Right lobe of liver (tissue), 6 donors: ENCODE data around the gene MYL9. TPM values are rescaled to one million over a fixed set of nuclear protein-coding genes. Genes with fewer than 3 reads are reported as not detected.

ENCODE experiments used
- ATAC-seq, 4 donors: fragments of 200-7000 bp; cut with Tn5 transposase; one replicate each; pipeline ENCODE4 v1.9.1; 2020; ENCODE audit warnings: mild to moderate bottlenecking in 4 of 4, moderate library complexity in 4 of 4
- DNase-seq, 3 donors: peaks; one replicate each; pipeline ENCODE4 v3.0.0-alpha.2; 2020
- H3K27ac ChIP-seq, 3 donors: fragments of 200-600 bp; one replicate each; pipeline ENCODE4 v1.8.0; 2022
- H3K27me3 ChIP-seq, 2 donors: fragments of 200-600 bp; one replicate each; pipeline ENCODE4 v1.8.0; 2022
- H3K36me3 ChIP-seq, 4 donors: fragments of 200-600 bp; sonication (generic) in 1 of 4; one replicate each; pipeline versions ENCODE4 v1.5.1 to v1.8.0; 2017 to 2022; ENCODE audit warnings: control low read depth in 1 of 4
- H3K4me1 ChIP-seq, 4 donors: fragments of 200-600 bp; sonication (generic) in 1 of 4; one replicate each; pipeline versions ENCODE4 v1.5.1 to v1.8.0; 2017 to 2022; ENCODE audit warnings: control low read depth in 1 of 4
- H3K4me3 ChIP-seq, 3 donors: fragments of 200-600 bp; one replicate each; pipeline ENCODE4 v1.8.0; 2022
- H3K9me3 ChIP-seq, 4 donors: fragments of 200-600 bp; sonication (generic) in 1 of 4; one replicate each; pipeline versions ENCODE4 v1.5.1 to v1.8.0; 2017 to 2022; ENCODE audit warnings: control low read depth in 1 of 4
- CTCF ChIP-seq, 4 donors: fragments of 200-600 bp in 3 of 4; fragments of 450-650 bp in 1 of 4; IDR thresholded peaks; one replicate each; pipeline versions ENCODE4 v1.5.1 to v1.8.0; 2016 to 2022; ENCODE audit warnings: antibody characterized with exemption in 4 of 4, mild to moderate bottlenecking in 2 of 4
- POLR2A ChIP-seq: fragments of 450-650 bp; IDR thresholded peaks from one replicate; pipeline ENCODE4 v1.6.1; 2017; ENCODE audit warnings: antibody characterized with exemption, mild to moderate bottlenecking
- WGBS: methylation state at CpG from one replicate; pipeline ENCODE4 v1.1.6; 2018; ENCODE audit warnings: low coverage, low lambda C conversion rate; ENCODE audit not compliant: insufficient coverage; ENCODE audit errors: missing lambda C conversion rate; 5-methylcytosine and 5-hydroxymethylcytosine counted together
- intact Hi-C, 2 donors: fragments of 100-400 bp; cut with DNase I; formaldehyde crosslinking; loops; one replicate each; pipeline versions ENCODE4 v1.11.2 to v1.14.1; 2022
- total RNA-seq, 6 experiments: library from RNA; depleted of rRNA in 2 of 6; stranded (reverse); fragments of >200 nt in 2 of 6; fragmentation: NEBNext Ultra II Directional in 3 of 6; extraction: Animal tissue kit (Norgen Biotek cat#: 25700) in 3 of 6; gene quantifications; one replicate each; pipeline versions ENCODE4 v1.1.0 to v1.2.4, GENCODE V29; 2016 to 2023
- donor health status: DM: no; HTN: yes; CAD: no.
- donor health status: DM: no; HTN: no; CAD: no.
- donor health status: DM: no; HTN: no; CAD: no.
- donor health status: DM: no; HTN: yes; CAD: no.
- donor health status: DM: no; HTN: yes; CAD: no.

Gene MYL9
- total RNA-seq, 6 experiments from 2014 or later = 7.7 to 44.2 (median 18.1) TPM

GRCh38 chr20:36523341-36523740 is 18.0 kb upstream of the MYL9 start:
- WGBS = 64% methylated on average over 3 of the region's 3 CpGs
- TF ChIP-seq POLR2A (no peak), CTCF (IDR thresholded peaks at IDR 0.05) (no peak)
- H3K4me1 ChIP-seq = no peaks in the 10 kb centered on the region
- ATAC-seq (no peak), DNase-seq (no peak)
- intact Hi-C loops = no loop called here
- H3K9me3 ChIP-seq = no peaks in the 10 kb centered on the region
- no peak overlapping the region for H3K4me3 ChIP-seq
- no peaks in the 10 kb centered on the region for H3K27me3 ChIP-seq
- no peak overlapping the region for H3K27ac ChIP-seq
- H3K36me3 ChIP-seq = peaks cover 0 to 48% (median 14%) of the 10 kb centered on the region in 4 donors

- H3K4me1 ChIP-seq = no peaks in the 10 kb centered on the region
- no peak for ATAC-seq
Observed at GRCh38 chr20:36525620-36526365, 15.5 kb upstream of the MYL9 start.

GRCh38 chr20:36526521-36527011 is 14.8 kb upstream of the MYL9 start:
- ATAC-seq (no peak), DNase-seq (no peak)
- H3K4me1 ChIP-seq = no peaks in the 10 kb centered on the region
- no peak overlapping the region for H3K4me3 ChIP-seq
- H3K27me3 ChIP-seq = no peaks in the 10 kb centered on the region
- H3K27ac ChIP-seq = no peak overlapping the region
- TF ChIP-seq CTCF (IDR thresholded peaks at IDR 0.05) = no peak
- no peak for TF ChIP-seq POLR2A
- no peaks in the 10 kb centered on the region for H3K9me3 ChIP-seq
- H3K36me3 ChIP-seq = peaks cover 0 to 38% (median 14%) of the 10 kb centered on the region in 4 donors
- 92% methylated on average over 17 of the region's 29 CpGs for WGBS
- intact Hi-C loops = no loop called here

More at GRCh38 chr20:36525620-36526365, 15.5 kb upstream of the MYL9 start:
- peaks cover 0 to 38% (median 14%) of the 10 kb centered on the region in 4 donors for H3K36me3 ChIP-seq
- intact Hi-C loops = no loop called here
- DNase-seq = no peak
- no CpG with 5 or more reads among the region's 17 CpGs for WGBS
- no peaks in the 10 kb centered on the region for H3K9me3 ChIP-seq
- H3K27me3 ChIP-seq = no peaks in the 10 kb centered on the region
- no peak overlapping the region for H3K4me3 ChIP-seq
- TF ChIP-seq POLR2A (no peak), CTCF (IDR thresholded peaks at IDR 0.05) (no peak)
- no peak overlapping the region for H3K27ac ChIP-seq

- Histone ChIP-seq H3K4me3 (no peak overlapping the region), H3K27ac (no peak overlapping the region), H3K36me3 (peaks cover 0 to 38% (median 14%) of the 10 kb centered on the region in 4 donors), H3K4me1 (no peaks in the 10 kb centered on the region), H3K27me3 (no peaks in the 10 kb centered on the region), H3K9me3 (no peaks in the 10 kb centered on the region)
- ATAC-seq (peak in 2 of 4 donors; percentile 13 to 18), DNase-seq (no peak)
- TF ChIP-seq POLR2A (no peak), CTCF (IDR thresholded peaks at IDR 0.05) (no peak)
- intact Hi-C loops = no loop called here
- 93% methylated on average over 14 of the region's 32 CpGs for WGBS
Observed at GRCh38 chr20:36527331-36528125, 13.8 kb upstream of the MYL9 start.
